Liver (tissue), 9 donors: ENCODE results near the gene TEX2. TPM values are rescaled to one million over a fixed set of nuclear protein-coding genes. Genes with fewer than 3 reads are reported as not detected.

ENCODE experiments used
- DNase-seq: peaks from one replicate; pipeline ENCODE4 v3.0.0-alpha.2; 2017; ENCODE audit warnings: low spot score
- H3K27ac ChIP-seq, 2 donors: one replicate each; pipeline ENCODE4 v1.7.0; 2013; ENCODE audit warnings: inconsistent platforms in 2 of 2, low read length in 2 of 2, control low read depth in 1 of 2, low read depth in 1 of 2, mild to moderate bottlenecking in 1 of 2
- H3K27me3 ChIP-seq, 4 donors: one replicate each; pipeline versions ENCODE4 v1.6.1 to v1.7.0; 2013; ENCODE audit warnings: low read length in 3 of 4, inconsistent platforms in 1 of 4, mild to moderate bottlenecking in 1 of 4, moderate library complexity in 1 of 4; ENCODE audit not compliant: control insufficient read depth in 4 of 4, insufficient read depth in 4 of 4
- H3K36me3 ChIP-seq, 4 donors: one replicate each; pipeline versions ENCODE4 v1.6.1 to v1.7.0; 2013; ENCODE audit warnings: low read length in 3 of 4, mild to moderate bottlenecking in 3 of 4, low read depth in 1 of 4, moderate library complexity in 1 of 4; ENCODE audit not compliant: control insufficient read depth in 4 of 4, insufficient read depth in 3 of 4
- H3K4me1 ChIP-seq, 4 donors: one replicate each; pipeline versions ENCODE4 v1.6.1 to v1.7.0; 2013; ENCODE audit warnings: low read length in 3 of 4, mild to moderate bottlenecking in 3 of 4, moderate library complexity in 1 of 4; ENCODE audit not compliant: control insufficient read depth in 4 of 4, insufficient read depth in 4 of 4
- H3K4me3 ChIP-seq, 3 donors: one replicate each; pipeline versions ENCODE4 v1.6.1 to v1.7.0; 2013; ENCODE audit warnings: low read length in 3 of 3, control low read depth in 1 of 3, low read depth in 1 of 3, mild to moderate bottlenecking in 1 of 3
- H3K9ac ChIP-seq, 2 donors: one replicate each; pipeline ENCODE4 v1.7.0; 2013; ENCODE audit warnings: low read length in 2 of 2, mild to moderate bottlenecking in 2 of 2, moderate library complexity in 2 of 2, control low read depth in 1 of 2, low read depth in 1 of 2
- H3K9me3 ChIP-seq, 4 donors: one replicate each; pipeline versions ENCODE4 v1.6.1 to v1.7.0; 2013; ENCODE audit warnings: low read length in 3 of 4; ENCODE audit not compliant: control insufficient read depth in 4 of 4
- EGR1 ChIP-seq, 2 donors: IDR thresholded peaks; 2 replicates each; pipeline ENCODE4 v1.6.1; 2016 to 2018; ENCODE audit warnings: antibody characterized with exemption in 2 of 2, low read depth in 2 of 2
- FOXA1 ChIP-seq: IDR thresholded peaks from 2 replicates; pipeline ENCODE4 v1.6.1; 2016; ENCODE audit warnings: antibody characterized with exemption
- FOXA2 ChIP-seq: IDR thresholded peaks from 2 replicates; pipeline ENCODE4 v1.6.1; 2016; ENCODE audit warnings: antibody characterized with exemption
- GABPA ChIP-seq, 2 donors: IDR thresholded peaks in 1 of 2; conservative IDR thresholded peaks in 1 of 2; 2 replicates each; pipeline ENCODE4 v1.6.1; 2016; ENCODE audit warnings: antibody characterized with exemption in 2 of 2, mild to moderate bottlenecking in 1 of 2, moderate library complexity in 1 of 2
- HNF4A ChIP-seq, 2 donors: conservative IDR thresholded peaks; 2 replicates each; pipeline ENCODE4 v1.6.1; 2016; ENCODE audit warnings: antibody characterized with exemption in 2 of 2, mild to moderate bottlenecking in 2 of 2
- HNF4G ChIP-seq: IDR thresholded peaks from 2 replicates; pipeline ENCODE4 v1.6.1; 2016; ENCODE audit warnings: antibody characterized with exemption
- JUND ChIP-seq, 2 donors: IDR thresholded peaks; 2 replicates each; pipeline ENCODE4 v1.6.1; 2016; ENCODE audit warnings: antibody characterized with exemption in 2 of 2
- NR2F2 ChIP-seq: IDR thresholded peaks from 2 replicates; pipeline ENCODE4 v1.6.1; 2016; ENCODE audit warnings: antibody characterized with exemption
- RAD21 ChIP-seq, 2 donors: IDR thresholded peaks; 2 replicates each; pipeline ENCODE4 v1.6.1; 2016; ENCODE audit warnings: antibody characterized with exemption in 2 of 2, mild to moderate bottlenecking in 2 of 2
- RXRA ChIP-seq, 2 donors: IDR thresholded peaks; 2 replicates each; pipeline ENCODE4 v1.6.1; 2017 to 2018; ENCODE audit warnings: antibody characterized with exemption in 2 of 2, mild to moderate bottlenecking in 1 of 2
- SP1 ChIP-seq: IDR thresholded peaks from 2 replicates; pipeline ENCODE4 v1.6.1; 2018; ENCODE audit warnings: antibody characterized with exemption, mild to moderate bottlenecking
- TAF1 ChIP-seq: conservative IDR thresholded peaks from 2 replicates; pipeline ENCODE4 v1.6.1; 2016; ENCODE audit warnings: antibody characterized with exemption, mild to moderate bottlenecking
- YY1 ChIP-seq: IDR thresholded peaks from 2 replicates; pipeline ENCODE4 v1.6.1; 2016; ENCODE audit warnings: antibody characterized with exemption, mild to moderate bottlenecking
- WGBS: extraction: QIAGEN DNeasy Blood & Tissue Kit; methylation state at CpG from one replicate; pipeline ENCODE4 v1.1.7; 2013; 5-methylcytosine and 5-hydroxymethylcytosine counted together
- polyA plus RNA-seq, 2 donors: library from polyadenylated mRNA; stranded (reverse) in 1 of 2; unstranded in 1 of 2; fragments of 200-250 nt in 1 of 2; fragments of >200 nt in 1 of 2; fragmentation: Nextera tagmentation in 1 of 2; extraction: Ambion mirVana in 1 of 2; gene quantifications; one replicate each; pipeline versions ENCODE4 v1.2.1 to v1.2.3, GENCODE V29; 2013 to 2015
- total RNA-seq, 2 donors: library from RNA; depleted of rRNA; stranded (reverse); fragments of >200 nt; gene quantifications; one replicate each; pipeline ENCODE4 v1.2.3, GENCODE V29; 2014
- TF ChIP-seq, protein P1 (sequence below): IDR thresholded peaks from 2 replicates; pipeline ENCODE4 v1.6.1; 2016; ENCODE audit warnings: antibody characterized with exemption
- TF ChIP-seq, protein P2 (sequence below): IDR thresholded peaks from 2 replicates; pipeline ENCODE4 v1.6.1; 2016; ENCODE audit warnings: antibody characterized with exemption
- TF ChIP-seq, protein P3 (sequence below): fragments of 150-350 bp; IDR thresholded peaks from 2 replicates; pipeline ENCODE4 v1.5.1; 2017; ENCODE audit warnings: improper control_type of control experiment, low read depth, low read length; ENCODE audit not compliant: missing input control
- TF ChIP-seq, protein P4 (sequence below): IDR thresholded peaks from 2 replicates; pipeline ENCODE4 v1.6.1; 2016; ENCODE audit warnings: antibody characterized with exemption
- TF ChIP-seq, protein P5 (sequence below): IDR thresholded peaks from 2 replicates; pipeline ENCODE4 v1.6.1; 2016; ENCODE audit warnings: antibody characterized with exemption, mild to moderate bottlenecking
- donor health status: healthy.
- donor health status: healthy.
- donor health status: healthy.
- donor health status: healthy.
- donor health status: healthy.

TEX2 gene
- total and polyA plus RNA-seq, 4 donors, result 15.9 to 39.8 (median 28.2) TPM

DNA sequence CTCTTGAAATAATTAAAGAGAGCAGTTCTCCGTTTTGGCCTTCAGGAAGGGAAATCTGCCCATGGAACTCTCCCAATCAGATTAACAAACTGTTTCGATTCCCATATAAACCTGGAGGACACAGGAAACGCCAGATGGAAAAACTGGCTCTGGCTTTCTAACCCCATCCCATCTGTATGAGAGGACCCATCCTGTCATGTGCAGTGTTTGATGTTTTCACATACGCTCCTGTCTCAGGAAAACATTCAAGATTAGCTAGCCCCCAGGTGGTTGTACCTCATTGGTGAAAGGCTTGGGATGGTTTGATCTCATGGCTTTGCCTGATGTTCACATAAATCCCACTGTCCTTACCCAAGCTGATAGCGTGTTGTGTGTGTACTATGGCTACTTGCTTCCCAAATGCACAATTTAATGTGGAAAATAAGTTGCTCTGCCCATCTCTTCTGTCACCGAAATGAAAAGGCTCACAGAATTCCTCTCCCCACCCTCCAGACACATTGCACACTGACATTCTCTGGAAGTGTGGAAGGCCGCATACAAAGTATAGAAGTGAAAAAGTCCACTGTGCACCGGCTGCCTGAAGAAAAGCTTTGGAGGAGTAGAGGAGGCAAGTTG lies 114.9 kb downstream of the TEX2 start:
- Histone ChIP-seq H3K4me3 (no peak overlapping the region), H3K27me3 (no peaks in the 10 kb centered on the region), H3K4me1 (peaks cover 6 to 58% (median 53%) of the 10 kb centered on the region in 4 donors), H3K9me3 (no peaks in the 10 kb centered on the region), H3K27ac (peak overlapping the region; percentile 77 to 96), H3K9ac (no peak overlapping the region), H3K36me3 (peaks cover 1 to 9% (median 5%) of the 10 kb centered on the region in 4 donors)
- TF ChIP-seq TAF1, result no peak
- peak in 1 of 2 donors; percentile 30 for TF ChIP-seq HNF4A (conservative IDR thresholded peaks at IDR 0.05)
- peak in 1 of 2 donors; percentile 29 for TF ChIP-seq RAD21 (IDR thresholded peaks at IDR 0.05)
- DNase-seq, result no peak
- 57% methylated on average over 8 of the region's 8 CpGs for WGBS

DNA sequence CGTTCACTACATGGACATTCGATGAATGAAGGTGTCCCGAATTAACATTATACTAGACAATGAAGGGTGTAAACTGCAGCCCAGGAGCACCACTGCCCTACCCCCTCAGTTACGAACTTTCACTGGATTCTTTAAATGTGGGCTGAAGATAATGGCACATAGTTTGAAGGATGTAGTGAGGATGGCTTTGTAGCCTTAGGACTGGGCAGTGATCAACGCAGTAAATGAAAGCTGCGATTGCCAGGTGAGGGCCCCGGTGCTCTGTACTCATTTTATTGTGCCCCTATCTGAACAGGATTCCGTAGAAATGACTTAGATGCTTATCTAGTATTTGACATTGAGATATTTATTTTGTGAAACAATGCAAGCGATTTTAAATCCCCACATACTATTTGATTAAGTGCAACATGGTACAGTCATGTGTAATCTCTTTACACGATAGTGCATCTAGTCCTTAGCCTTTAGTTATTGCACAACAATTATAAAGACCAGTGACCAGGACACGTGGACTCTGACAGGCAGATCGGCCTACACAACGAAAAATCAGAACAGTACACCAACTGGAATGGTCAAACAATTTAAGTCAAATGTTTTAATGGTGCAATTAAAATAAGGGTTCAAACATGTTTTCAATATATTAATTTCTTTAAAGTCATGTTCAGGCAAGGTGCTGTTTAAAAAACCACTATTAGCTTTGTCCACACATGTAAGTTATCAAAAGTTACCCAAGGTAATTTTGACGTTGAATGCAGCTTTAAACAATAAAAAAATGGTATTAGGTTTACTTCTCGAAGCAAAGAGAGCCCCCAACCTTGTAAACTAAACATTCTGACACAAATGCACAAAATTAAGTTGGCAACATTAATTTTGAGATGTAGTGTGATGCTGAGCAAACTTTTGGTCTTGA lies 115.7 kb downstream of the TEX2 start:
- H3K4me1 ChIP-seq, result peaks cover 5 to 51% (median 49%) of the 10 kb centered on the region in 4 donors
- peak overlapping the region; percentile 77 to 96 for H3K27ac ChIP-seq
- peak overlapping the region; percentile 62 to 93 for H3K9ac ChIP-seq
- H3K27me3 ChIP-seq, result no peaks in the 10 kb centered on the region
- peak overlapping the region; percentile 62 to 81 (median 76) for H3K4me3 ChIP-seq
- H3K36me3 ChIP-seq, result peaks cover 0 to 5% (median 2%) of the 10 kb centered on the region in 4 donors
- TF ChIP-seq, protein P1, sequence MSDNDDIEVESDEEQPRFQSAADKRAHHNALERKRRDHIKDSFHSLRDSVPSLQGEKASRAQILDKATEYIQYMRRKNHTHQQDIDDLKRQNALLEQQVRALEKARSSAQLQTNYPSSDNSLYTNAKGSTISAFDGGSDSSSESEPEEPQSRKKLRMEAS, result peak; percentile 89
- TF ChIP-seq, protein P2, sequence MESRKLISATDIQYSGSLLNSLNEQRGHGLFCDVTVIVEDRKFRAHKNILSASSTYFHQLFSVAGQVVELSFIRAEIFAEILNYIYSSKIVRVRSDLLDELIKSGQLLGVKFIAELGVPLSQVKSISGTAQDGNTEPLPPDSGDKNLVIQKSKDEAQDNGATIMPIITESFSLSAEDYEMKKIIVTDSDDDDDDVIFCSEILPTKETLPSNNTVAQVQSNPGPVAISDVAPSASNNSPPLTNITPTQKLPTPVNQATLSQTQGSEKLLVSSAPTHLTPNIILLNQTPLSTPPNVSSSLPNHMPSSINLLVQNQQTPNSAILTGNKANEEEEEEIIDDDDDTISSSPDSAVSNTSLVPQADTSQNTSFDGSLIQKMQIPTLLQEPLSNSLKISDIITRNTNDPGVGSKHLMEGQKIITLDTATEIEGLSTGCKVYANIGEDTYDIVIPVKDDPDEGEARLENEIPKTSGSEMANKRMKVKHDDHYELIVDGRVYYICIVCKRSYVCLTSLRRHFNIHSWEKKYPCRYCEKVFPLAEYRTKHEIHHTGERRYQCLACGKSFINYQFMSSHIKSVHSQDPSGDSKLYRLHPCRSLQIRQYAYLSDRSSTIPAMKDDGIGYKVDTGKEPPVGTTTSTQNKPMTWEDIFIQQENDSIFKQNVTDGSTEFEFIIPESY, result peak; percentile 61
- no peak for TF ChIP-seq EGR1 (IDR thresholded peaks at IDR 0.05; ENCODE audit: low read depth in 2 of 2)
- TF ChIP-seq JUND (IDR thresholded peaks at IDR 0.05), result peak in 1 of 2 donors; percentile 59
- TF ChIP-seq GABPA (IDR thresholded peaks at IDR 0.05 in 1 of 2, conservative IDR thresholded peaks at IDR 0.05 in 1 of 2), result no peak
- TF ChIP-seq, protein P3, sequence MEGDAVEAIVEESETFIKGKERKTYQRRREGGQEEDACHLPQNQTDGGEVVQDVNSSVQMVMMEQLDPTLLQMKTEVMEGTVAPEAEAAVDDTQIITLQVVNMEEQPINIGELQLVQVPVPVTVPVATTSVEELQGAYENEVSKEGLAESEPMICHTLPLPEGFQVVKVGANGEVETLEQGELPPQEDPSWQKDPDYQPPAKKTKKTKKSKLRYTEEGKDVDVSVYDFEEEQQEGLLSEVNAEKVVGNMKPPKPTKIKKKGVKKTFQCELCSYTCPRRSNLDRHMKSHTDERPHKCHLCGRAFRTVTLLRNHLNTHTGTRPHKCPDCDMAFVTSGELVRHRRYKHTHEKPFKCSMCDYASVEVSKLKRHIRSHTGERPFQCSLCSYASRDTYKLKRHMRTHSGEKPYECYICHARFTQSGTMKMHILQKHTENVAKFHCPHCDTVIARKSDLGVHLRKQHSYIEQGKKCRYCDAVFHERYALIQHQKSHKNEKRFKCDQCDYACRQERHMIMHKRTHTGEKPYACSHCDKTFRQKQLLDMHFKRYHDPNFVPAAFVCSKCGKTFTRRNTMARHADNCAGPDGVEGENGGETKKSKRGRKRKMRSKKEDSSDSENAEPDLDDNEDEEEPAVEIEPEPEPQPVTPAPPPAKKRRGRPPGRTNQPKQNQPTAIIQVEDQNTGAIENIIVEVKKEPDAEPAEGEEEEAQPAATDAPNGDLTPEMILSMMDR, result no peak
- TF ChIP-seq HNF4G, result peak; percentile 17
- no peak for TF ChIP-seq TAF1
- peak; percentile 56 to 91 for TF ChIP-seq RXRA (IDR thresholded peaks at IDR 0.05)
- TF ChIP-seq RAD21 (IDR thresholded peaks at IDR 0.05), result peak; percentile 39 to 42
- peak; percentile 75 for TF ChIP-seq SP1
- peak; percentile 55 to 84 for TF ChIP-seq HNF4A (conservative IDR thresholded peaks at IDR 0.05)
- peak; percentile 61 for TF ChIP-seq FOXA2
- peak; percentile 10 for TF ChIP-seq NR2F2
- TF ChIP-seq, protein P4, sequence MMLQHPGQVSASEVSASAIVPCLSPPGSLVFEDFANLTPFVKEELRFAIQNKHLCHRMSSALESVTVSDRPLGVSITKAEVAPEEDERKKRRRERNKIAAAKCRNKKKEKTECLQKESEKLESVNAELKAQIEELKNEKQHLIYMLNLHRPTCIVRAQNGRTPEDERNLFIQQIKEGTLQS, result no peak
- TF ChIP-seq FOXA1, result peak; percentile 54
- TF ChIP-seq, protein P5, sequence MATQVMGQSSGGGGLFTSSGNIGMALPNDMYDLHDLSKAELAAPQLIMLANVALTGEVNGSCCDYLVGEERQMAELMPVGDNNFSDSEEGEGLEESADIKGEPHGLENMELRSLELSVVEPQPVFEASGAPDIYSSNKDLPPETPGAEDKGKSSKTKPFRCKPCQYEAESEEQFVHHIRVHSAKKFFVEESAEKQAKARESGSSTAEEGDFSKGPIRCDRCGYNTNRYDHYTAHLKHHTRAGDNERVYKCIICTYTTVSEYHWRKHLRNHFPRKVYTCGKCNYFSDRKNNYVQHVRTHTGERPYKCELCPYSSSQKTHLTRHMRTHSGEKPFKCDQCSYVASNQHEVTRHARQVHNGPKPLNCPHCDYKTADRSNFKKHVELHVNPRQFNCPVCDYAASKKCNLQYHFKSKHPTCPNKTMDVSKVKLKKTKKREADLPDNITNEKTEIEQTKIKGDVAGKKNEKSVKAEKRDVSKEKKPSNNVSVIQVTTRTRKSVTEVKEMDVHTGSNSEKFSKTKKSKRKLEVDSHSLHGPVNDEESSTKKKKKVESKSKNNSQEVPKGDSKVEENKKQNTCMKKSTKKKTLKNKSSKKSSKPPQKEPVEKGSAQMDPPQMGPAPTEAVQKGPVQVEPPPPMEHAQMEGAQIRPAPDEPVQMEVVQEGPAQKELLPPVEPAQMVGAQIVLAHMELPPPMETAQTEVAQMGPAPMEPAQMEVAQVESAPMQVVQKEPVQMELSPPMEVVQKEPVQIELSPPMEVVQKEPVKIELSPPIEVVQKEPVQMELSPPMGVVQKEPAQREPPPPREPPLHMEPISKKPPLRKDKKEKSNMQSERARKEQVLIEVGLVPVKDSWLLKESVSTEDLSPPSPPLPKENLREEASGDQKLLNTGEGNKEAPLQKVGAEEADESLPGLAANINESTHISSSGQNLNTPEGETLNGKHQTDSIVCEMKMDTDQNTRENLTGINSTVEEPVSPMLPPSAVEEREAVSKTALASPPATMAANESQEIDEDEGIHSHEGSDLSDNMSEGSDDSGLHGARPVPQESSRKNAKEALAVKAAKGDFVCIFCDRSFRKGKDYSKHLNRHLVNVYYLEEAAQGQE, result peak; percentile 46
- TF ChIP-seq YY1, result no peak
- no peaks in the 10 kb centered on the region for H3K9me3 ChIP-seq
- WGBS, result 20% methylated on average over 15 of the region's 15 CpGs
- no peak for DNase-seq
